ENCODE measurements around the gene HMGN1.
"Not testable (repeated sequence)": the region's sequence is repeated elsewhere in the genome, so short reads cannot be mapped to it uniquely, and the experiment has no call there.

The HMGN1 gene

GRCh38 chr21:39387461-39388037 lies 38.7 kb upstream of the HMGN1 start:
- DNase-seq (ENCODE audit: low read depth) = peak; percentile 89
- no peak for TF ChIP-seq CTCF (conservative IDR thresholded peaks at IDR 0.05; ENCODE audit: low read depth, low read length)

DNA sequence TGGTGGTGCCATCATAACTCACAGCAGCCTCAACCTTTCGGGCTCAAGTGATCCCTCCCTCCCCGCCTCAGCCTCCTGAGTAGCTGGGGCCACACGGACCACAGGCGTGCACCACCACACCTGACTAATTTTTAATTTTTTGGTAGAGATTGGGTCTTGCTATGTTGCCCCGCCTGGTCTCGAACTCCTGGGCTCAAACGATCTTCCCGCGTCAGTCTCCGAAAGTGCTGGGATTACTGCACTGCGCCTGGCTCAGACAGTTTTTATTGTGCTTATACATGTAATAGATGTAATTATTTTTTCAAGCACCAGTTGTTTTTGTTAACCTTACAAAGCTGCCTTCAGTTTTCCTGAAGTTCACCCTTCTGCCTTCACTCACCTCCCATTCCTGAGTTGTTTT lies 38.0 kb upstream of the HMGN1 start:
- no peak for DNase-seq (ENCODE audit: low read depth)
- no peak overlapping the region for H3K4me3 ChIP-seq (ENCODE audit: low read depth, low read length)
- TF ChIP-seq CTCF (conservative IDR thresholded peaks at IDR 0.05; ENCODE audit: low read depth, low read length) = no peak

More at GRCh38 chr21:39387461-39388037, 38.7 kb upstream of the HMGN1 start:
- H3K4me3 ChIP-seq (ENCODE audit: low read depth, low read length) = peak overlapping the region; percentile 61

DNA sequence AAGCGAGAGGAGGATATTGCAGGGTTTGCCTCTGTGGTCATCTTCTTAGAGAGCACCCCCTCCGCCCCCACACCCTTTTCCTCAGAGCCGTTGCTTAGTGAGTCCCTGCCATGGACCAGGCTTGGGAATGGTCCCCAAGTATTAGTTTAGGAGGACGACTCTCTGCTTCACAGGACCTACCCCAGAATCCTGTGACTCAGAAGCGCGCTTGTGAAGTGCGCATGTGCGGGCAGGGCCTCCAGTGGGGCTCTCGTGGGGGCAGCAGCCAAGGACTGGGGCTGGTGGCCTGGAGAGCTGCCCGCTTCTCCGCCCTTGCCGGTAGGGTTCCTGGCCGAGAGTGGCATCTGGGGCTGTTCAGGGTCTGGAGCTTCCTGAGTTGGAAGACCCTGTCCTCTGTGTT lies 37.3 kb upstream of the HMGN1 start:
- peak overlapping the region; percentile 62 for H3K4me3 ChIP-seq (ENCODE audit: low read depth, low read length)
- no peak for TF ChIP-seq CTCF (conservative IDR thresholded peaks at IDR 0.05; ENCODE audit: low read depth, low read length)
- DNase-seq (ENCODE audit: low read depth) = peak; percentile 6

- peak overlapping the region; percentile 62 for H3K4me3 ChIP-seq (ENCODE audit: low read depth, low read length)
- TF ChIP-seq CTCF (conservative IDR thresholded peaks at IDR 0.05; ENCODE audit: low read depth, low read length) = no peak
- peak; percentile 89 for DNase-seq (ENCODE audit: low read depth)
These were observed 36.6 kb upstream of the HMGN1 start for GRCh38 chr21:39385299-39386145.

DNA sequence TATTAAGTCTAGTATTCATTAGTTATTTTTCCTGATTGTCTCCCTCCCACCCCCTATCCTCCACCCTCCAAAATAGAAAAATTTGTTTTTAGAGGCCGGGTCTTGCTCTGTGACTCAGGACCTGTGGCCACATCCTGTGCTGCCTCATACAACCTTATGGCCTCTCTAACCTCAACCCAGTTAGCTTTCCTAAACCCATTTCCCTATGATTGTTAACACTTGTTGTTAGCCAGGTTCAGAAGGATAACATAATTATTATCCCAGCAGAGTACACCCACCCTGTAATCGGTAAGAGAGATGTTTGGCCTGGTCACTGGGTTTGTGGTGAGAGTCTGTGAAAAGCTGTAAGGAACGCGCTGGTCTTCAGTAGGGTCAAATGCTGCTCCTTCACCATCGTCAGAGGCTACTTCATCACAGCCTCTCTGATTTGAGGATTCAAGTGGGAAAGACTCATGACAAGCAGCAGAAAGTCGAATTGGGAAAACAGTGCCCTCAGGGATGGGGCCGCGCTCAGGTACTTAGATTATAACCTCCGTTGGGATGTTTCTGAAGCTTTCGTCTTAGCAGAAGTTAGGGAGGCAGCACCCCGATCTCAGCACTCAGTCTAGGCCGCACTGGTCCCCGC lies 35.9 kb upstream of the HMGN1 start:
- DNase-seq (ENCODE audit: low read depth) = peak; percentile 18
- H3K4me3 ChIP-seq (ENCODE audit: low read depth, low read length) = no peak overlapping the region
- no peak for TF ChIP-seq CTCF (conservative IDR thresholded peaks at IDR 0.05; ENCODE audit: low read depth, low read length)

DNA sequence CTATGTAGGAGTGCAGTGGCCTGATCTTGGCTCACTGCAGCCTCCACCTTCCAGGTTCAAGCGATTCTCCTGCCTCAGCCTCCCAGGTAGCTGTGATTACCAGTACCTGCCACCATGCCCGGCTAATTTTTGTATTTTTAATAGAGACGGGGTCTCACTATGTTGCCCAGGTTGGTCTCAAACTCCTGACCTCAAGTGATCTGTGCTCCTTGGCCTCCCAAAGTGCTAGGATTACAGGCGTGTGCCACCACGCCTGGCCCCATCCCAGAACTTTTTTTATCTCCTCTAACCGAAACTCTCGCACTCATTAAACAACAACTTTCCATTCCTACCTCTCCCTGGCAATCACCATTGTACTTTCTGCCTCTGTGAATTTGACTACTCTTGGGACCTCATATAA lies 33.2 kb upstream of the HMGN1 start:
- H3K4me3 ChIP-seq (ENCODE audit: low read depth, low read length); DNase-seq (ENCODE audit: low read depth): not testable (repeated sequence)

DNA sequence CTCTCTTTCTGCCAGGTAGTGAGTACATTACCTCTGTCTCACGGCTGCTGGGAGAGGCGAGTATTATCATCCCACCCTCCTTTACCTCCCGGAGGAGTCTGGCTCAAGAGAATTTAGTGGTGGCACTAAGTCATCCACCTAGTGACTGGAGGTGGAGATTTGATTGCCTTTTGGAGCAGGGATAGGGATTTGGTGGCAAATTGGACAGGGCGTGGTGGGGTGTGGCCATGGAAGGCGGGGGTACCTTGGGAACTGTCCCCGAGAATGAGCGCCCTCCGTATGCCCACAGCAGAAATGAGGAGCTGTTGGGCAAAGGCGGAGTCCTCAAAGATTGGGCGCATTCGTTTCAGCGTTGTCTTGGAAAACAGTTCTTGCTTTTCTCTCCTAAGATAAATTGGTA lies 32.1 kb upstream of the HMGN1 start:
- DNase-seq (ENCODE audit: low read depth) = no peak
- TF ChIP-seq CTCF (conservative IDR thresholded peaks at IDR 0.05; ENCODE audit: low read depth, low read length) = no peak
- H3K4me3 ChIP-seq (ENCODE audit: low read depth, low read length) = peak overlapping the region; percentile 91
